PC-3 (cell line): ENCODE results near the gene NPEPPS. TPM values are rescaled to one million over a fixed set of nuclear protein-coding genes. Genes with fewer than 3 reads are reported as not detected.

Experiments
- ATAC-seq: fragments of 200-7000 bp; cut with Tn5 transposase; 2 replicates; pipeline ENCODE4 v1.9.1; 2020; ENCODE audit warnings: mild to moderate bottlenecking, moderate library complexity
- BruUV-seq: library from RNA; stranded (reverse); fragments of 400-500 nt; replicated peaks from 2 replicates; lab custom pipeline; 2021; lab: Mats Ljungman, UMichigan
- CTCF ChIA-PET: fragments of 300-600 bp; sonication (Branson Sonifier 250); formaldehyde crosslinking; loops from one replicate; lab custom pipeline; 2022; ENCODE audit warnings: antibody characterized with exemption; lab: Charles Lee
- POLR2A ChIA-PET: fragments of 300-600 bp; sonication (Branson Sonifier 250); formaldehyde crosslinking; loops from one replicate; lab custom pipeline; 2022; ENCODE audit warnings: antibody characterized with exemption; ENCODE audit not compliant: unreplicated experiment; lab: Charles Lee
- DNase-seq: peaks from one replicate; pipeline ENCODE4 v3.0.0-alpha.2; 2015
- H2AFZ ChIP-seq: fragments of 300-600 bp; sonication (generic); 2 replicates; pipeline ENCODE4 v1.6.0; 2016; ENCODE audit warnings: antibody characterized with exemption, low read length
- H3F3A ChIP-seq: fragments of 300-600 bp; sonication (generic); one replicate; pipeline ENCODE4 v1.6.0; 2017; ENCODE audit warnings: antibody characterized with exemption, low read length, control low read depth, mild to moderate bottlenecking; ENCODE audit not compliant: unreplicated experiment
- H3K27ac ChIP-seq: fragments of 300-600 bp; sonication (generic); 2 replicates; pipeline ENCODE4 v1.5.1; 2016; ENCODE audit warnings: mild to moderate bottlenecking, low read length
- H3K27me3 ChIP-seq: fragments of 300-600 bp; sonication (generic); 2 replicates; pipeline ENCODE4 v1.6.1; 2016; ENCODE audit warnings: low read length, mixed read lengths
- H3K36me3 ChIP-seq: fragments of 300-600 bp; sonication (generic); 2 replicates; pipeline ENCODE4 v1.6.1; 2016; ENCODE audit warnings: low read depth, mixed run types, low read length, mixed read lengths
- H3K4me1 ChIP-seq: fragments of 300-600 bp; sonication (generic); 2 replicates; pipeline ENCODE4 v1.5.1; 2016; ENCODE audit warnings: low read length; ENCODE audit not compliant: insufficient read depth
- H3K4me2 ChIP-seq: fragments of 300-600 bp; sonication (generic); 2 replicates; pipeline ENCODE4 v1.6.0; 2016; ENCODE audit warnings: low read length
- H3K4me3 ChIP-seq: fragments of 300-600 bp; sonication (generic); 2 replicates; pipeline ENCODE4 v1.5.1; 2016; ENCODE audit warnings: mild to moderate bottlenecking, low read length, mixed read lengths
- H3K79me2 ChIP-seq: fragments of 300-600 bp; sonication (generic); 2 replicates; pipeline ENCODE4 v1.6.1; 2017; ENCODE audit warnings: low read length, mixed read lengths
- H3K9ac ChIP-seq: fragments of 300-600 bp; sonication (generic); 2 replicates; pipeline ENCODE4 v1.6.0; 2016; ENCODE audit warnings: mild to moderate bottlenecking, low read length
- H3K9me2 ChIP-seq: fragments of 300-600 bp; sonication (generic); replicated peaks from 2 replicates; pipeline ENCODE4 v1.6.1; 2016; ENCODE audit warnings: mixed run types, low read length, mixed read lengths
- H3K9me3 ChIP-seq: fragments of 300-600 bp; sonication (generic); 2 replicates; pipeline ENCODE4 v1.6.1; 2016; ENCODE audit warnings: low read length, mixed read lengths
- H4K20me1 ChIP-seq: fragments of 300-600 bp; sonication (generic); 2 replicates; pipeline ENCODE4 v1.6.1; 2016; ENCODE audit warnings: low read length, mixed read lengths
- EZH2 ChIP-seq: fragments of 300-600 bp; sonication (generic); IDR thresholded peaks from one replicate; pipeline ENCODE4 v1.6.1; 2017; ENCODE audit warnings: antibody characterized with exemption, mild to moderate bottlenecking, low read length; ENCODE audit not compliant: unreplicated experiment
- EZH2phosphoT487 ChIP-seq: fragments of 300-600 bp; sonication (generic); IDR thresholded peaks from 2 replicates; pipeline ENCODE4 v1.6.1; 2018; ENCODE audit warnings: mild to moderate bottlenecking, antibody characterized with exemption, low read length, borderline replicate concordance
- intact Hi-C: fragments of 100-400 bp; cut with micrococcal nuclease; formaldehyde crosslinking; loops from 2 replicates; pipeline ENCODE4 v1.9.0; 2023
- total RNA-seq: library from RNA; depleted of rRNA; stranded (reverse); fragments of >200 nt; gene quantifications from 2 replicates; pipeline ENCODE4 v1.2.3, GENCODE V29; 2014
- TF ChIP-seq, protein P1 (sequence below): fragments of 300-600 bp; sonication (generic); conservative IDR thresholded peaks from 2 replicates; pipeline ENCODE4 v1.5.1; 2017; ENCODE audit warnings: antibody characterized with exemption, low read depth, mild to moderate bottlenecking, low read length

The NPEPPS gene
- total RNA-seq, 1 experiment from 2014 or later = 112 TPM

DNA sequence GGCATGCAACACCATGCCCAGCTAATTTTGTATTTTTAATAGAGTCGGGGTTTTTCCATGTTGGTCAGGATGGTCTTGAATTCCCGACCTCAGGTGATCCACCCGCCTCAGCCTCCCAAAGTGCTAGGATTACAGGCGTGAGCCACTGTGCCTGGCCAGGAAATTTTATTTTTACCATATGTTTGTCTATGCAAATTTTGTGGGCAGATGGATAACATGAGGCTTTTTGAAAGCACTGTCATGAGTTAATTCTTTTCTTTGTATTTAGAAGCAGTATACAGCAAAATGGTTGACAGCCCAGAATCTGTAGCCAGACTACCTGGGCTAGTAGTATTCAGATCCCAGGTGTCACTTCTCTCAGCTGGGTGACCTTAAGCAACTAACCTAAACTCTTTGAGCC is 110.3 kb downstream of the NPEPPS start:
- CTCF ChIA-PET = no interaction called here
- no peaks in the 10 kb centered on the region for H4K20me1 ChIP-seq
- H3K4me1 ChIP-seq = no peaks in the 10 kb centered on the region
- BruUV-seq = no TSS peak
- ATAC-seq (peak; percentile 57; the same call in 1 of the 2 replicates), DNase-seq (no peak)
- H3K4me3 ChIP-seq = no peak overlapping the region
- intact Hi-C loops = loop anchor here (1.0 to 10.0 kb wide), 2 partner anchors 306 to 522 kb away; no protein-coding TSS in a partner anchor
- no peak overlapping the region for H3K4me2 ChIP-seq
- H2AFZ ChIP-seq = no peak overlapping the region
- POLR2A ChIA-PET = no interaction called here
- no peak overlapping the region for H3K9ac ChIP-seq
- H3K9me3 ChIP-seq = no peaks in the 10 kb centered on the region
- no peaks in the 10 kb centered on the region for H3K27me3 ChIP-seq
- H3K79me2 ChIP-seq = no peaks in the 10 kb centered on the region
- no peak overlapping the region for H3K27ac ChIP-seq
- no peaks in the 10 kb centered on the region for H3K9me2 ChIP-seq
- TF ChIP-seq EZH2 = no peak
- TF ChIP-seq EZH2phosphoT487 = no peak
- TF ChIP-seq, protein P1, sequence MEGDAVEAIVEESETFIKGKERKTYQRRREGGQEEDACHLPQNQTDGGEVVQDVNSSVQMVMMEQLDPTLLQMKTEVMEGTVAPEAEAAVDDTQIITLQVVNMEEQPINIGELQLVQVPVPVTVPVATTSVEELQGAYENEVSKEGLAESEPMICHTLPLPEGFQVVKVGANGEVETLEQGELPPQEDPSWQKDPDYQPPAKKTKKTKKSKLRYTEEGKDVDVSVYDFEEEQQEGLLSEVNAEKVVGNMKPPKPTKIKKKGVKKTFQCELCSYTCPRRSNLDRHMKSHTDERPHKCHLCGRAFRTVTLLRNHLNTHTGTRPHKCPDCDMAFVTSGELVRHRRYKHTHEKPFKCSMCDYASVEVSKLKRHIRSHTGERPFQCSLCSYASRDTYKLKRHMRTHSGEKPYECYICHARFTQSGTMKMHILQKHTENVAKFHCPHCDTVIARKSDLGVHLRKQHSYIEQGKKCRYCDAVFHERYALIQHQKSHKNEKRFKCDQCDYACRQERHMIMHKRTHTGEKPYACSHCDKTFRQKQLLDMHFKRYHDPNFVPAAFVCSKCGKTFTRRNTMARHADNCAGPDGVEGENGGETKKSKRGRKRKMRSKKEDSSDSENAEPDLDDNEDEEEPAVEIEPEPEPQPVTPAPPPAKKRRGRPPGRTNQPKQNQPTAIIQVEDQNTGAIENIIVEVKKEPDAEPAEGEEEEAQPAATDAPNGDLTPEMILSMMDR = no peak
- no peaks in the 10 kb centered on the region for H3K36me3 ChIP-seq
- H3F3A ChIP-seq = no peaks in the 10 kb centered on the region

DNA sequence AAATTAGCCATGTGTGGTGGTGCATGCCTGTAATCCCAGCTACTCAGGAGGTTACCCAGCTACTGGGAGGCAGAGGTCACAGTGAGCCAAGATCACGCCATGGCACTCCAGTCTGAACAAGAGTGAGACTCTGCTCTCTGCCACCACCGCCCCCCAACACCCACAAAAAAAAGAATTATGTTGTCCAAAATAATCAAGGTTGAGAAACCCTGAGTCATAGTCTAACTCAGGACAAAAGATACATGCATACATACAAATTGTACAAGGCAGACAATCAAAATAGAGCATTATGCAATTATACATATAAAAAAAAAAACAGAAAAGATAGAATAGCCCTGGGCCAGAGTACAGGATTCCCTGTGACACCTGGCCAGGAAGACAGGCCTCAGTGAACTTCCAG is 112.2 kb downstream of the NPEPPS start:
- DNase-seq = no peak
- Histone ChIP-seq H3K27me3 (no peaks in the 10 kb centered on the region), H3K36me3 (no peaks in the 10 kb centered on the region), H3K79me2 (no peaks in the 10 kb centered on the region), H3K9ac (no peak overlapping the region), H3K4me2 (no peak overlapping the region), H3F3A (no peaks in the 10 kb centered on the region), H3K4me1 (no peaks in the 10 kb centered on the region), H3K27ac (no peak overlapping the region), H3K9me2 (no peaks in the 10 kb centered on the region), H4K20me1 (no peaks in the 10 kb centered on the region), H2AFZ (no peak overlapping the region), H3K4me3 (no peak overlapping the region), H3K9me3 (no peaks in the 10 kb centered on the region)
- ATAC-seq = no peak
- intact Hi-C loops = loop anchor here (10.0 kb wide), 1 partner anchor 308 kb away; no protein-coding TSS in a partner anchor
- POLR2A ChIA-PET = no interaction called here
- TF ChIP-seq EZH2 (no peak), EZH2phosphoT487 (no peak)
- TF ChIP-seq, protein P1 = no peak
- CTCF ChIA-PET = interaction anchor here (0.8 kb wide), 1 partner anchor 21 kb away, joined by 3 read pairs; no protein-coding TSS in a partner anchor
- BruUV-seq = no TSS peak

DNA sequence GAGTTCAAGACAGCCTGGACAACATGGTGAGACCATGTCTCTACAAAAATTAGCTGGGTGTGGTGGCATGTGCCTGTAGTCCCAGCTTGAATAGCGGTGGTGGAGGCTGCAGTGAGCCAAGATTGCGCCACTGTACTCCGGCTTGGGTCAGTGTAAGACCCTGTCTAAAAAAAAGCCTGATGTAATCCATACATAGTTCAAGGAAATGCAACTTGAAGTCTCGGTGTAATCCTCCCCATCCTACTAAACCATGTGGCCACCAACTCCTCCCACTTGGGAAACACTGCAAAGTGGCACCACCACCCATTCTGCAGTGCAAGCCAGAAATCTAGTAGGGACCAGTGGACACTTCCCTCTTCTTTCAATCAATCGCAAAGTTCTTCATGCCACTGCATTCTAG is 113.4 kb downstream of the NPEPPS start:
- H3K4me2 ChIP-seq = no peak overlapping the region
- no peaks in the 10 kb centered on the region for H3K27me3 ChIP-seq
- H3K27ac ChIP-seq = no peak overlapping the region
- no peaks in the 10 kb centered on the region for H3F3A ChIP-seq
- H3K9ac ChIP-seq = no peak overlapping the region
- no TSS peak for BruUV-seq
- H3K36me3 ChIP-seq = no peaks in the 10 kb centered on the region
- no peak for ATAC-seq
- intact Hi-C loops = loop anchor here (10.0 kb wide), 1 partner anchor 310 kb away; no protein-coding TSS in a partner anchor
- H3K9me2 ChIP-seq = no peaks in the 10 kb centered on the region
- no peak for TF ChIP-seq EZH2phosphoT487
- TF ChIP-seq, protein P1 = no peak
- no peak overlapping the region for H3K4me3 ChIP-seq
- no peak overlapping the region for H2AFZ ChIP-seq
- DNase-seq = no peak
- ChIA-PET CTCF (no interaction called here), POLR2A (interaction anchor here (0.7 kb wide), 1 partner anchor 64 kb away, joined by 4 read pairs; no protein-coding TSS in a partner anchor)
- H3K9me3 ChIP-seq = no peaks in the 10 kb centered on the region
- H3K79me2 ChIP-seq = peaks cover 7% of the 10 kb centered on the region
- peaks cover 8% of the 10 kb centered on the region for H3K4me1 ChIP-seq
- no peaks in the 10 kb centered on the region for H4K20me1 ChIP-seq
